Loucy (cell line): Measurements from ENCODE around the gene SLAMF8.

ENCODE experiments used
- CTCF ChIP-seq: fragments of 200-600 bp; sonication (generic); conservative IDR thresholded peaks from 2 replicates; pipeline ENCODE4 v1.5.1; 2014; ENCODE audit warnings: mild to moderate bottlenecking, antibody characterized with exemption, low read length
- EZH2phosphoT487 ChIP-seq: fragments of 200-600 bp; IDR thresholded peaks from 2 replicates; pipeline ENCODE4 v1.6.1; 2018; ENCODE audit warnings: antibody characterized with exemption, mild to moderate bottlenecking, moderate library complexity, borderline replicate concordance

- no peak for TF ChIP-seq CTCF
- no peak for TF ChIP-seq EZH2phosphoT487
These were observed 876 bp downstream of the SLAMF8 start for GRCh38 chr1:159827549-159827948.
